Measurements from ENCODE around the gene ENDOG. TPM values are rescaled to one million over a fixed set of nuclear protein-coding genes. Genes with fewer than 3 reads are reported as not detected.

The ENDOG gene
- total RNA-seq, 2 donors from 2014 or later: 33.6 to 74.4 TPM

DNA sequence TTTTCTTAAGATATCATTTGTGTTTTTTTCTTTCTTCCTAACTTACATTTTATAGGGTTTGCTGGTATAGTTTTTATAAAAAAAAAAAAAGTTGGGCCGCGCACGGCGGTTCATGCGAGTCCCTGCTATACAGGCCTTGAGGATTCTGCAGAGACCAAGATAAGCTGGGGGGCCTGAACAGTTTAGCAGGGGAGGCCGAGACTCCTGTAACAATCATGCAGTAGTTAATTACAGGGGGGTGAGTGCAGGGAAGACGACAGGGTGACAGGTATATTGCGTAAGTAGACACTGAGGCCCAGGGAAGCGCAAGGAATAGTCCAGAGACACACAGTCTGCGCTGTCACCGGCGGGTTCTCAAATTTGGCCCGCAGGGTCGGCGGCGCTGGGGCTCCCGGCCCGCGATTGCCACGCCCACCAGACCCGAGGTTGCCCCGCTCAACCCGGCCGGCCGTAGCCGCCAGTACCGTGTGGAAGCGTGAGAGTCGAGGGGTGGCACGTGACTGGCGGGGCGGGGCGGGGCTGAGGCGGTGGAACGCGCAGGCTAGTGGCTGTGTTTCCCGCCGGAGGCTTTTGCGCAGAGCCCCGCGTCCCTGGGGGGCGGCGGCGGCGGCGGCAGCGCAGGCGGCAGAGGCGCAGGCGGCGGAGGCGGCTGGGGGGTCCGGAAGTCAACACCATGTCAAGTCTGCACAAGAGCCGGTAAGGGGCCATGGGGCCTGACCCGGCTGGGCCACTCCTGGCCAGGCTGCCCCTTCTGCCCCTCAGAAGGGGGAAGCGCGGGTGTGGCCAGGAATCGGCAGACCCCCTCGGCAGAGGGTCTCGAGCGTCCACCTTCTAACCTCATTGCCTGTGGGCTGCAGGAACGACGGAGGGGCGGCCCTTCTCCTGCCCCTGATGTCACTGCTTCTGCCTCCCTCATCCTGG, 31.4 kb upstream of the ENDOG start, which contains the start of gene TBC1D13:
Gene TBC1D13, plus strand, starts transcription at position 573 of the 921 bp plus-strand sequence. Its CDS starts 101 bp downstream, at position 674.
- DNase-seq (ENCODE audit: low spot score): peak; percentile 93
- H3K4me3 ChIP-seq: peak within 1 kb of the TSS; percentile 94 to 97
- peaks cover 0 to 2% of the 10 kb centered on the region in 2 donors for H3K9me3 ChIP-seq
- peaks cover 0 to 25% of the 10 kb centered on the region in 2 donors for H3K4me1 ChIP-seq
- peak within 1 kb of the TSS; percentile 85 to 86 for H3K27ac ChIP-seq
- TF ChIP-seq, protein P1, sequence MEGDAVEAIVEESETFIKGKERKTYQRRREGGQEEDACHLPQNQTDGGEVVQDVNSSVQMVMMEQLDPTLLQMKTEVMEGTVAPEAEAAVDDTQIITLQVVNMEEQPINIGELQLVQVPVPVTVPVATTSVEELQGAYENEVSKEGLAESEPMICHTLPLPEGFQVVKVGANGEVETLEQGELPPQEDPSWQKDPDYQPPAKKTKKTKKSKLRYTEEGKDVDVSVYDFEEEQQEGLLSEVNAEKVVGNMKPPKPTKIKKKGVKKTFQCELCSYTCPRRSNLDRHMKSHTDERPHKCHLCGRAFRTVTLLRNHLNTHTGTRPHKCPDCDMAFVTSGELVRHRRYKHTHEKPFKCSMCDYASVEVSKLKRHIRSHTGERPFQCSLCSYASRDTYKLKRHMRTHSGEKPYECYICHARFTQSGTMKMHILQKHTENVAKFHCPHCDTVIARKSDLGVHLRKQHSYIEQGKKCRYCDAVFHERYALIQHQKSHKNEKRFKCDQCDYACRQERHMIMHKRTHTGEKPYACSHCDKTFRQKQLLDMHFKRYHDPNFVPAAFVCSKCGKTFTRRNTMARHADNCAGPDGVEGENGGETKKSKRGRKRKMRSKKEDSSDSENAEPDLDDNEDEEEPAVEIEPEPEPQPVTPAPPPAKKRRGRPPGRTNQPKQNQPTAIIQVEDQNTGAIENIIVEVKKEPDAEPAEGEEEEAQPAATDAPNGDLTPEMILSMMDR (IDR thresholded peaks at IDR 0.05): no peak
- H3K27me3 ChIP-seq: no peaks in the 10 kb centered on the region
- H3K36me3 ChIP-seq: peaks cover 10% of the 10 kb centered on the region

DNA sequence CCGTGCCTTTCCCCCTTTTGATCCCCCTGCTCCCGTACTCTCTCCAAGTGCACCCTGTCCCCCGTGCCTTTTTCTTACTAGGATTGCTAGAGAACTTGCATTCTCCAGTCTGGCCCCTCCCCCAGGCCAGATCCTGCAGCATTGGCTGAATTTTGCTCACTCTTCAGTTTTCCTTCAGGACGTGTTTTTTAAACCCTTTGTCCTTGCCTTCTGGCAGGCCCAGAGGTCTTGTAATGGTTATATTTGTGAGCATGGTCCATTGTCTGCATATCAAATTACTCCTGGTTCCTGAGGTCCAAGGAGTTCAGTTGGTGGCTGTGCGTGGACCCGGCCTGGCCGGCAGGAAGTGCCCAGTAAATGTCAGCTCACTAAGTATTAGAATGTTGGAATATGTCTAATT, 30.6 kb upstream of the ENDOG start:
- H3K4me3 ChIP-seq: peak overlapping the region; percentile 94 to 97
- H3K9me3 ChIP-seq: no peaks in the 10 kb centered on the region
- H3K27ac ChIP-seq: peak overlapping the region; percentile 85 to 86
- TF ChIP-seq, protein P1 (IDR thresholded peaks at IDR 0.05): no peak
- no peaks in the 10 kb centered on the region for H3K27me3 ChIP-seq
- H3K4me1 ChIP-seq: peaks cover 0 to 25% of the 10 kb centered on the region in 2 donors
- no peak for DNase-seq (ENCODE audit: low spot score)
- peaks cover 18% of the 10 kb centered on the region for H3K36me3 ChIP-seq

DNA sequence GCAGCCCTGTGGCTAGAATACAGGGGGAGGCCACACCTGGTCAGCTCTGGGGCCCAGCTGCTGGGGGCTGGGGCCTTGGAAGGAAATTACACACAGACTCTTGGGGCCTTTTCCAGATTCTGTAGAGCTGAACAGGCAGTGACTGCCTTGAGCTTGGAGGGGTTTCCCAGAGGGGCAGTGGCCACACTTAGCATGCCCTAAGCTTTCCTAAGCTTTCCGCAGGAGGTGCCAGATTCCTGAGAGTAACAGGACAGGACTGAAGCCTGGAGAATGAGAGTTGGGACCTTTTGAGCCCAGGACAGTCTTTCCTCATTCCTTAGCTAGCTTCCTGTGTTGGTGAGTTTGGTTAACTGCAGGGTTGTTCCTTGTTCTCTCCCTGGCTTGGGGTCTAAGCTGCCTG, 29.9 kb upstream of the ENDOG start:
- H3K4me3 ChIP-seq: peak overlapping the region in 1 of 2 donors; percentile 97
- DNase-seq (ENCODE audit: low spot score): no peak
- H3K36me3 ChIP-seq: peaks cover 25% of the 10 kb centered on the region
- no peaks in the 10 kb centered on the region for H3K27me3 ChIP-seq
- TF ChIP-seq, protein P1 (IDR thresholded peaks at IDR 0.05): no peak
- no peaks in the 10 kb centered on the region for H3K9me3 ChIP-seq
- H3K4me1 ChIP-seq: peaks cover 0 to 21% of the 10 kb centered on the region in 2 donors
- no peak overlapping the region for H3K27ac ChIP-seq

DNA sequence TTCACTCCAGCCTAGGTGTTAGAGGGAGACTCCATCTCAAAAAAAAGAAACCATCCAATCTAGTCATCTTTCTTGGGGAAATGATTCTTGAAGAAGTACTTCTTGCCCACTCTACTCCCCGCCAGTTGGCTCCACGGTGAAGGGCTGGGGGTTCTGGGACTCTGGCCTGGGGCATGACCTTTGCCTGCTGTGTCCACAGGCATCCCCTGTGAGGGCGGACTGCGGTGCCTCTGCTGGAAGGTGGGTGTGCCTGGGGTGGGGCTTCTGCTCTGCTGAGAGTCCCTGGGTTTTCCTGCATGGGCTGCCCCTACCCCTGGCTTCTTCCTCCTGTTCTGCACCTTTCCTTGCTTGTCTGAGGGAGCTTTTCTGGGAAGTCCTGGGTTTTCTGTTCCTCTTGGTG, 27.8 kb upstream of the ENDOG start:
- H3K4me3 ChIP-seq: no peak overlapping the region
- no peaks in the 10 kb centered on the region for H3K27me3 ChIP-seq
- no peaks in the 10 kb centered on the region for H3K9me3 ChIP-seq
- H3K27ac ChIP-seq: no peak overlapping the region
- no peak for DNase-seq (ENCODE audit: low spot score)
- H3K4me1 ChIP-seq: peaks cover 0 to 17% of the 10 kb centered on the region in 2 donors
- TF ChIP-seq, protein P1 (IDR thresholded peaks at IDR 0.05): no peak
- H3K36me3 ChIP-seq: peaks cover 43% of the 10 kb centered on the region

DNA sequence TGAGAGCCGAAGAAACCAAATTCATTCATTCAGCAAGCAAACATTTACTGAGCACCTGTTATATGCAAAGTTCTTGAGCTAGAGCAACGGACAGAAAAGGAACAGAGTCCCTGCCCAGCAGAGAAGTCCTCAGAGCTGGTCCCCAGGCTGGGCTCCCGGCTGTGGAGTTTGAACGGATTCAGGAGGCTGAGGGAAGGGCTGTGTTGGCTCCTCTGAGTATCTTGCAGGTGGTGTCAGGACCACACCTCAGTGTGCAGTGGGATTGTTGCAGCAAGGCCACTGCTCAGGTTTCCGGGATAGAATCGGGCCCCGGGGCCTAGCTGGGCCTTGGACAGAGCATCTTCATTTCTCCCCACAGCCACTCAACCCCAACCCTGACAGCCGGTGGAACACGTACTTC, 26.2 kb upstream of the ENDOG start:
- Histone ChIP-seq H3K27ac (no peak overlapping the region), H3K36me3 (peaks cover 51% of the 10 kb centered on the region), H3K4me3 (no peak overlapping the region), H3K4me1 (peaks cover 0 to 13% of the 10 kb centered on the region in 2 donors), H3K27me3 (no peaks in the 10 kb centered on the region), H3K9me3 (no peaks in the 10 kb centered on the region)
- TF ChIP-seq, protein P1 (IDR thresholded peaks at IDR 0.05): no peak
- DNase-seq (ENCODE audit: low spot score): no peak
